Mesendoderm (in vitro differentiated cells): ENCODE measurements around the gene ACAP3.
A peak's percentile ranks its signal among the peaks of the same experiment; 100 is the strongest.

Experiments used
- DNase-seq: peaks from one replicate; pipeline ENCODE4 v3.0.0; 2013
- H2AK5ac ChIP-seq: 2 replicates; pipeline ENCODE4 v1.6.1; 2013; ENCODE audit warnings: low read length, inconsistent platforms
- H2BK120ac ChIP-seq: 2 replicates; pipeline ENCODE4 v1.6.1; 2013; ENCODE audit warnings: low read depth, mild to moderate bottlenecking, low read length, moderate library complexity, mixed read lengths
- H2BK15ac ChIP-seq: replicated peaks from 2 replicates; pipeline ENCODE4 v1.6.1; 2013; ENCODE audit warnings: low read depth, mild to moderate bottlenecking, moderate library complexity
- H2BK5ac ChIP-seq: 2 replicates; pipeline ENCODE4 v1.6.1; 2013; ENCODE audit warnings: low read length, inconsistent platforms
- H3K18ac ChIP-seq: 2 replicates; pipeline ENCODE4 v1.6.1; 2013; ENCODE audit warnings: mild to moderate bottlenecking, low read length, mixed read lengths
- H3K23ac ChIP-seq: one replicate; pipeline ENCODE4 v1.6.1; 2013; ENCODE audit warnings: low read length
- H3K27ac ChIP-seq: 2 replicates; pipeline ENCODE4 v1.5.1; 2013; ENCODE audit warnings: low read depth, mild to moderate bottlenecking, inconsistent platforms, low read length, moderate library complexity
- H3K27me3 ChIP-seq: 2 replicates; pipeline ENCODE4 v1.6.1; 2013; ENCODE audit warnings: low read length, control low read depth, mild to moderate bottlenecking, inconsistent platforms; ENCODE audit not compliant: insufficient read depth, poor library complexity
- H3K36me3 ChIP-seq: 2 replicates; pipeline ENCODE4 v1.6.1; 2013; ENCODE audit warnings: low read length, inconsistent platforms; ENCODE audit not compliant: control insufficient read depth, insufficient read depth
- H3K4ac ChIP-seq: one replicate; pipeline ENCODE4 v1.6.1; 2013; ENCODE audit warnings: low read depth, mild to moderate bottlenecking, low read length, moderate library complexity
- H3K4me1 ChIP-seq: 2 replicates; pipeline ENCODE4 v1.6.1; 2013; ENCODE audit warnings: low read depth, low read length, inconsistent platforms; ENCODE audit not compliant: control insufficient read depth
- H3K4me2 ChIP-seq: 2 replicates; pipeline ENCODE4 v1.6.1; 2013; ENCODE audit warnings: low read length
- H3K4me3 ChIP-seq: 2 replicates; pipeline ENCODE4 v1.5.1; 2013; ENCODE audit warnings: mild to moderate bottlenecking, low read length
- H3K56ac ChIP-seq: one replicate; pipeline ENCODE4 v1.6.1; 2013; ENCODE audit warnings: low read length
- H3K79me1 ChIP-seq: 2 replicates; pipeline ENCODE4 v1.6.1; 2013; ENCODE audit warnings: low read length, inconsistent platforms
- H3K79me2 ChIP-seq: 2 replicates; pipeline ENCODE4 v1.6.1; 2013; ENCODE audit warnings: mild to moderate bottlenecking, low read length; ENCODE audit not compliant: control insufficient read depth, insufficient read depth
- H3K9ac ChIP-seq: 2 replicates; pipeline ENCODE4 v1.6.1; 2013; ENCODE audit warnings: low read length, inconsistent platforms
- H4K5ac ChIP-seq: one replicate; pipeline ENCODE4 v1.6.1; 2013; ENCODE audit warnings: low read length
- H4K8ac ChIP-seq: one replicate; pipeline ENCODE4 v1.6.1; 2013; ENCODE audit warnings: low read depth, mild to moderate bottlenecking, control low read depth, low read length, moderate library complexity
- WGBS: extraction: QIAGEN DNeasy Blood & Tissue Kit; methylation state at CpG from one replicate; pipeline ENCODE4 v1.1.7; 2013; ENCODE audit warnings: low lambda C conversion rate, missing lambda C conversion rate; ENCODE audit not compliant: insufficient coverage; ENCODE audit errors: extremely low coverage; 5-methylcytosine and 5-hydroxymethylcytosine counted together

Gene ACAP3

DNA sequence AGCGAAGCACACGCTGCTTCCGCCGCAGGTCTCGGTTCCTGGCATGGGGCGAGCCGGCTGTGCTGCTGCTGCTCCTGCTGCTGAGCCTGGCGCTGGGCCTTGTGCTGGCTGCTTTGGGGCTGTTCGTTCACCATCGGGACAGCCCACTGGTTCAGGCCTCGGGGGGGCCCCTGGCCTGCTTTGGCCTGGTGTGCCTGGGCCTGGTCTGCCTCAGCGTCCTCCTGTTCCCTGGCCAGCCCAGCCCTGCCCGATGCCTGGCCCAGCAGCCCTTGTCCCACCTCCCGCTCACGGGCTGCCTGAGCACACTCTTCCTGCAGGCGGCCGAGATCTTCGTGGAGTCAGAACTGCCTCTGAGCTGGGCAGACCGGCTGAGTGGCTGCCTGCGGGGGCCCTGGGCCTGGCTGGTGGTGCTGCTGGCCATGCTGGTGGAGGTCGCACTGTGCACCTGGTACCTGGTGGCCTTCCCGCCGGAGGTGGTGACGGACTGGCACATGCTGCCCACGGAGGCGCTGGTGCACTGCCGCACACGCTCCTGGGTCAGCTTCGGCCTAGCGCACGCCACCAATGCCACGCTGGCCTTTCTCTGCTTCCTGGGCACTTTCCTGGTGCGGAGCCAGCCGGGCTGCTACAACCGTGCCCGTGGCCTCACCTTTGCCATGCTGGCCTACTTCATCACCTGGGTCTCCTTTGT lies 26.0 kb upstream of the ACAP3 start:
- Histone ChIP-seq H3K79me2 (no peaks in the 10 kb centered on the region), H2BK120ac (no peak overlapping the region), H2BK5ac (no peak overlapping the region), H3K27me3 (no peaks in the 10 kb centered on the region), H3K23ac (no peak overlapping the region), H3K18ac (no peak overlapping the region), H3K79me1 (no peaks in the 10 kb centered on the region), H3K36me3 (no peaks in the 10 kb centered on the region), H3K4me2 (no peak overlapping the region), H2AK5ac (no peak overlapping the region), H4K8ac (no peak overlapping the region), H3K56ac (no peak overlapping the region), H3K9ac (no peak overlapping the region), H3K4ac (no peak overlapping the region), H4K5ac (no peak overlapping the region), H3K4me1 (no peaks in the 10 kb centered on the region), H2BK15ac (no peak overlapping the region), H3K27ac (no peak overlapping the region), H3K4me3 (no peak overlapping the region)
- DNase-seq, result no peak
- no CpG with 5 or more reads among the region's 36 CpGs for WGBS

DNA sequence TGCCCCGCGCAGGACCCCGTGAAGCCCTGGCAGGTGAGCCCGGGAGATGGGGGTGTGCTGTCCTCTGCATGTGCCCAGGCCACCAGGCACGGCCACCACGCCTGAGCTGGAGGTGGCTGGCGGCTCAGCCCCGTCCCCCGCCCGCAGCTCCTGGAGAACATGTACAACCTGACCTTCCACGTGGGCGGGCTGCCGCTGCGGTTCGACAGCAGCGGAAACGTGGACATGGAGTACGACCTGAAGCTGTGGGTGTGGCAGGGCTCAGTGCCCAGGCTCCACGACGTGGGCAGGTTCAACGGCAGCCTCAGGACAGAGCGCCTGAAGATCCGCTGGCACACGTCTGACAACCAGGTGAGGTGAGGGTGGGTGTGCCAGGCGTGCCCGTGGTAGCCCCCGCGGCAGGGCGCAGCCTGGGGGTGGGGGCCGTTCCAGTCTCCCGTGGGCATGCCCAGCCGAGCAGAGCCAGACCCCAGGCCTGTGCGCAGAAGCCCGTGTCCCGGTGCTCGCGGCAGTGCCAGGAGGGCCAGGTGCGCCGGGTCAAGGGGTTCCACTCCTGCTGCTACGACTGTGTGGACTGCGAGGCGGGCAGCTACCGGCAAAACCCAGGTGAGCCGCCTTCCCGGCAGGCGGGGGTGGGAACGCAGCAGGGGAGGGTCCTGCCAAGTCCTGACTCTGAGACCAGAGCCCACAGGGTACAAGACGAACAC lies 25.2 kb upstream of the ACAP3 start:
- no CpG with 5 or more reads among the region's 48 CpGs for WGBS

DNA sequence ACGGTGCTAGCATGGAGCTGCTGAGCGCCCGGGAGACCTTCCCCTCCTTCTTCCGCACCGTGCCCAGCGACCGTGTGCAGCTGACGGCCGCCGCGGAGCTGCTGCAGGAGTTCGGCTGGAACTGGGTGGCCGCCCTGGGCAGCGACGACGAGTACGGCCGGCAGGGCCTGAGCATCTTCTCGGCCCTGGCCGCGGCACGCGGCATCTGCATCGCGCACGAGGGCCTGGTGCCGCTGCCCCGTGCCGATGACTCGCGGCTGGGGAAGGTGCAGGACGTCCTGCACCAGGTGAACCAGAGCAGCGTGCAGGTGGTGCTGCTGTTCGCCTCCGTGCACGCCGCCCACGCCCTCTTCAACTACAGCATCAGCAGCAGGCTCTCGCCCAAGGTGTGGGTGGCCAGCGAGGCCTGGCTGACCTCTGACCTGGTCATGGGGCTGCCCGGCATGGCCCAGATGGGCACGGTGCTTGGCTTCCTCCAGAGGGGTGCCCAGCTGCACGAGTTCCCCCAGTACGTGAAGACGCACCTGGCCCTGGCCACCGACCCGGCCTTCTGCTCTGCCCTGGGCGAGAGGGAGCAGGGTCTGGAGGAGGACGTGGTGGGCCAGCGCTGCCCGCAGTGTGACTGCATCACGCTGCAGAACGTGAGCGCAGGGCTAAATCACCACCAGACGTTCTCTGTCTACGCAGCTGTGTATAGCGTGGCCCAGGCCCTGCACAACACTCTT lies 24.5 kb upstream of the ACAP3 start:
- Histone ChIP-seq H4K8ac (no peak overlapping the region), H3K18ac (no peak overlapping the region), H2BK120ac (no peak overlapping the region), H3K4me1 (no peaks in the 10 kb centered on the region), H3K9ac (no peak overlapping the region), H3K23ac (no peak overlapping the region), H3K56ac (no peak overlapping the region), H3K27me3 (no peaks in the 10 kb centered on the region), H2AK5ac (no peak overlapping the region), H3K79me2 (no peaks in the 10 kb centered on the region), H2BK5ac (no peak overlapping the region), H3K4me3 (no peak overlapping the region), H3K36me3 (no peaks in the 10 kb centered on the region), H3K4ac (no peak overlapping the region), H3K27ac (no peak overlapping the region), H4K5ac (no peak overlapping the region), H2BK15ac (no peak overlapping the region), H3K4me2 (no peak overlapping the region), H3K79me1 (no peaks in the 10 kb centered on the region)
- no peak for DNase-seq
- no CpG with 5 or more reads among the region's 57 CpGs for WGBS

More for the DNA sequence above, 25.2 kb upstream of the ACAP3 start:
- H2AK5ac ChIP-seq, result no peak overlapping the region
- no peak overlapping the region for H3K18ac ChIP-seq
- no peak overlapping the region for H3K4me3 ChIP-seq
- no peak overlapping the region for H2BK15ac ChIP-seq
- no peak overlapping the region for H3K4me2 ChIP-seq
- no peaks in the 10 kb centered on the region for H3K4me1 ChIP-seq
- no peak overlapping the region for H3K56ac ChIP-seq
- H4K5ac ChIP-seq, result no peak overlapping the region
- no peak overlapping the region for H3K4ac ChIP-seq
- no peak overlapping the region for H4K8ac ChIP-seq
- no peak overlapping the region for H3K27ac ChIP-seq
- DNase-seq, result no peak
- H3K23ac ChIP-seq, result no peak overlapping the region
- no peak overlapping the region for H2BK120ac ChIP-seq
- H3K9ac ChIP-seq, result no peak overlapping the region
- no peaks in the 10 kb centered on the region for H3K79me1 ChIP-seq
- no peaks in the 10 kb centered on the region for H3K79me2 ChIP-seq
- H3K36me3 ChIP-seq, result no peaks in the 10 kb centered on the region
- no peak overlapping the region for H2BK5ac ChIP-seq
- H3K27me3 ChIP-seq, result no peaks in the 10 kb centered on the region

DNA sequence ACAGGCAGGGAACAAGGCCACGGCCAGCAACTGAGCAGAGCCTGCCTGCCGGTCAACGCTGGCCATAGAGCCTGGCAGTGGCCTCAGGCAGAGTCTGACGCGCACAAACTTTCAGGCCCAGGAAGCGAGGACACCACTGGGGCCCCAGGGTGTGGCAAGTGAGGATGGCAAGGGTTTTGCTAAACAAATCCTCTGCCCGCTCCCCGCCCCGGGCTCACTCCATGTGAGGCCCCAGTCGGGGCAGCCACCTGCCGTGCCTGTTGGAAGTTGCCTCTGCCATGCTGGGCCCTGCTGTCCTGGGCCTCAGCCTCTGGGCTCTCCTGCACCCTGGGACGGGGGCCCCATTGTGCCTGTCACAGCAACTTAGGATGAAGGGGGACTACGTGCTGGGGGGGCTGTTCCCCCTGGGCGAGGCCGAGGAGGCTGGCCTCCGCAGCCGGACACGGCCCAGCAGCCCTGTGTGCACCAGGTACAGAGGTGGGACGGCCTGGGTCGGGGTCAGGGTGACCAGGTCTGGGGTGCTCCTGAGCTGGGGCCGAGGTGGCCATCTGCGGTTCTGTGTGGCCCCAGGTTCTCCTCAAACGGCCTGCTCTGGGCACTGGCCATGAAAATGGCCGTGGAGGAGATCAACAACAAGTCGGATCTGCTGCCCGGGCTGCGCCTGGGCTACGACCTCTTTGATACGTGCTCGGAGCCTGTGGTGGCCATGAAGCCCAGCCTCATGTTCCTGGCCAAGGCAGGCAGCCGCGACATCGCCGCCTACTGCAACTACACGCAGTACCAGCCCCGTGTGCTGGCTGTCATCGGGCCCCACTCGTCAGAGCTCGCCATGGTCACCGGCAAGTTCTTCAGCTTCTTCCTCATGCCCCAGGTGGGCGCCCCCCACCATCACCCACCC lies 23.6 kb upstream of the ACAP3 start, which contains the start of gene TAS1R3:
Gene TAS1R3 (plus strand): TSS at position 213 of the 898 bp plus-strand sequence. CDS start 66 bp downstream, at position 279.
- Histone ChIP-seq H3K4me1 (no peaks in the 10 kb centered on the region), H2AK5ac (no peak within 1 kb of the TSS), H3K27ac (no peak within 1 kb of the TSS), H3K4me2 (no peak within 1 kb of the TSS), H3K4me3 (no peak within 1 kb of the TSS), H2BK120ac (no peak within 1 kb of the TSS), H3K9ac (no peak within 1 kb of the TSS), H2BK5ac (no peak within 1 kb of the TSS), H3K36me3 (no peaks in the 10 kb centered on the region), H3K4ac (no peak within 1 kb of the TSS), H2BK15ac (no peak within 1 kb of the TSS), H3K23ac (peak within 1 kb of the TSS; percentile 45), H3K18ac (no peak within 1 kb of the TSS), H3K79me1 (no peaks in the 10 kb centered on the region), H4K5ac (no peak within 1 kb of the TSS), H3K56ac (no peak within 1 kb of the TSS), H3K27me3 (no peaks in the 10 kb centered on the region), H3K79me2 (no peaks in the 10 kb centered on the region), H4K8ac (no peak within 1 kb of the TSS)
- no CpG with 5 or more reads among the region's 41 CpGs for WGBS
- DNase-seq, result no peak

DNA sequence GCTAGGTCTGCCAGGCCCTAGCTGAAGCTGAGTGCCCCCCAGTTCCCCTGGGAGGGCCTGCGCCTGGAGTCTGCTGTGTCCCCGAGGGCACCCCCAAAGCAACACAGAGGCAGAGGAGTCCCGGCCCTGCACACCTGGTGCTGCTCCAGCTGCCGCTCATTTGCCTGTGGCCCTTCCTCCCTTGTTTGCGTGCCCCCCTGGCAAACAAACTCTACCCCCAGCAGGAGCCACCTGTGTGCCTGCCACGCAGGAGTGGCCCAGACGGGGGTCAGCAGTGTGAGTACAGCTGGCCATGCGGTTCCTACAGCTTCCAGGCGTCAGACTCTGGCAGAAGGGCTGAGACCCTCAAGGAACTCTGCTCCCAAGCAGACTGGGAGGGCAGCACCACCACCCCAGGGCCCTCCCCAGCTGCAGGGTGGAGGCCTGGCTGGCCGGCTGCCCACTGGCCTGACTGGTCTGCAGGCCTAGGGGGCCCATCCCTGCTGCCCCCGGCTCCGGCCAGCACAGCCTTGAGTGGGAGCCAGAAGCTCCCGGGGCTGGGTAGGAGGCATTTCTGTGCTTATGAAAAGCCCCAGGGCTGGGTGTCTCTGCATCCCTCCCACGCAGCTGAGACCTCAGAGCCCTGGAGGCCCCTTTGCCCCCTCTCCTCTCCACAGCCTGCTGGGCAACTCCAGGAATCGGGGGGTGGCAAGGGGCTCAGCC lies 22.8 kb upstream of the ACAP3 start:
- Histone ChIP-seq H2BK15ac (no peak overlapping the region), H3K27ac (no peak overlapping the region), H3K9ac (no peak overlapping the region), H3K4ac (no peak overlapping the region), H4K8ac (no peak overlapping the region), H3K79me1 (peaks cover 4% of the 10 kb centered on the region), H3K4me1 (no peaks in the 10 kb centered on the region), H2BK5ac (no peak overlapping the region), H4K5ac (no peak overlapping the region), H3K36me3 (no peaks in the 10 kb centered on the region), H3K23ac (peak overlapping the region; percentile 45), H3K18ac (no peak overlapping the region), H3K79me2 (peaks cover 2% of the 10 kb centered on the region), H3K56ac (no peak overlapping the region), H2BK120ac (no peak overlapping the region), H3K4me2 (no peak overlapping the region), H3K4me3 (no peak overlapping the region), H2AK5ac (no peak overlapping the region), H3K27me3 (no peaks in the 10 kb centered on the region)
- no peak for DNase-seq
- no CpG with 5 or more reads among the region's 15 CpGs for WGBS
